Fibroblast of the aortic adventitia (primary cell): ENCODE data around the gene C4B. TPM values are rescaled to one million over a fixed set of nuclear protein-coding genes. Genes with fewer than 3 reads are reported as not detected.
"Not testable (repeated sequence)": the region's sequence is repeated elsewhere in the genome, so short reads cannot be mapped to it uniquely, and the experiment has no call there.

Experiments used
- DNase-seq: peaks from one replicate; pipeline ENCODE4 v3.0.0-alpha.2; 2010; ENCODE audit warnings: low read depth
- H3K4me3 ChIP-seq: 2 replicates; pipeline ENCODE4 v1.5.1; 2011; ENCODE audit warnings: low read depth, mild to moderate bottlenecking, control low read depth, low read length, moderate library complexity
- total RNA-seq: library from RNA; depleted of rRNA; stranded (reverse); fragments of >200 nt; gene quantifications from 2 replicates; pipeline ENCODE4 v1.2.3, GENCODE V29; 2012; ENCODE audit warnings: low replicate concordance
- TF ChIP-seq, protein P1 (sequence below): IDR thresholded peaks from 2 replicates; pipeline ENCODE4 v1.5.1; 2011; ENCODE audit warnings: mild to moderate bottlenecking, low read length, control low read depth, inconsistent platforms; ENCODE audit not compliant: insufficient read depth

C4B gene
- total RNA-seq, 1 donor, result 4.1 TPM

DNA sequence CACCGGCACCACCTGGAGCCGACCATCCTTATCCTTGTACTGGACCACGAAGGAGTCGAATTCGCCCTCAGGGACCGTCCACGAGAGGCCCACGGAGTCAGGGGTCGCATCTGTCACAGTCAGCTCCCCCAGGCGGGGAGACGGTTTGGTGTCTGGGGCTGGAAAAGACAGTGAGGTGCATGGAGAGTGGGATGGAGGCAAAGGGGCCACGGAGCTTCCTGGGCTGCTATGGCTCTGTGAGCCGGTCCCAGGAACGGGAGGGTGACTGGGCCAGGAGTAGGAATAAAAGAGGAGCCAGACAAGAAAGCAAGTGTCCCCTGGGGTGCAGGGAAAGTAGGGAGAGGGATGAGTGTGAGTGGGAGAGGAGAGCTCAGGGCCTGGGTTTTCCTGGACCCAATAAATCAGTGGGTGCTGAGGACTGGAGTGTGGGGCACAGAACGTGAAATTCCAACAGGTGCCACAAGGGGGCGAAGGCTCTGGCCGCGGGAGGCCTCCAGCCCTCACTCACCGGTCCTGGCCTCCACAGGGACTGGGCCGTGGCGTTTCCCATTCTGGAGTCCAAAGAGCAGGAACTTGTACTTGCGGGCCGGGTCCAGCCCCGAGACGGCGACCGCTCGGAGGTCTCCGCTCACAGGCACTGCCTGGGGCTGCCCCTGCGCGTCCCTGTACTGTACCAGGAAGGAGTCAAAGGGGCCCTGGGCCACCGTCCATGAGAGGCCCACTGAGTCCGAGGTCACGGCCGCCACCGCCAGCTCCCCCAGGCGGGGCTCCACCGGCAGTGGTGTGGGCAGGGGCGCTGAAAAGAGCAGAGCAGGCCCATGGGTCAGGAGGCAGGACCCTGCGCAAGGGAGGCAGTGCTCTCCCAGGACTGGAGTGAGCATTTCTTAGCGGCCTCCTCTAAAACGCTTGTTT lies 33.5 kb downstream of the C4B start:
- peak; percentile 64 for DNase-seq

DNA sequence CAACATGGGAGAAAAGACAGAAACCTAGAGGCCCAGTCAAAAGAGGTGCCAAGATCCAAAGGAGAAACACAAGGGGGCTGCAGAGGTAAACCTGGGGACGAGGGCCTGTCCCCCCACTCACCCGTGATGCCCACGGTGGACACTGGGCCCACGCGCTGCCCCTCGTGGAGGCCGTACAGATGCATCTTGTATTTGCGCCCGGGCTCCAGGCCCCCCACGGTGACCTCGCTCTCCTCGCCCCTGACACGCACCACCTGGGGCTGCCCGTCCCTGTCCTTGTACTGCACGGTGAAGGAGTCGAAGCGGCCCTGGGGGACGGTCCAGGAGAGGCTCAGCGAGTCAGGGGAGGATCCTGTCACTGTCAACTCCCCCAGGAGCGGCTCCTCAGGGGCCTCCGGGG lies 34.6 kb downstream of the C4B start:
- DNase-seq, H3K4me3 ChIP-seq: not testable (repeated sequence)

More for the DNA sequence above, 33.5 kb downstream of the C4B start:
- no peak overlapping the region for H3K4me3 ChIP-seq
- TF ChIP-seq, protein P1, sequence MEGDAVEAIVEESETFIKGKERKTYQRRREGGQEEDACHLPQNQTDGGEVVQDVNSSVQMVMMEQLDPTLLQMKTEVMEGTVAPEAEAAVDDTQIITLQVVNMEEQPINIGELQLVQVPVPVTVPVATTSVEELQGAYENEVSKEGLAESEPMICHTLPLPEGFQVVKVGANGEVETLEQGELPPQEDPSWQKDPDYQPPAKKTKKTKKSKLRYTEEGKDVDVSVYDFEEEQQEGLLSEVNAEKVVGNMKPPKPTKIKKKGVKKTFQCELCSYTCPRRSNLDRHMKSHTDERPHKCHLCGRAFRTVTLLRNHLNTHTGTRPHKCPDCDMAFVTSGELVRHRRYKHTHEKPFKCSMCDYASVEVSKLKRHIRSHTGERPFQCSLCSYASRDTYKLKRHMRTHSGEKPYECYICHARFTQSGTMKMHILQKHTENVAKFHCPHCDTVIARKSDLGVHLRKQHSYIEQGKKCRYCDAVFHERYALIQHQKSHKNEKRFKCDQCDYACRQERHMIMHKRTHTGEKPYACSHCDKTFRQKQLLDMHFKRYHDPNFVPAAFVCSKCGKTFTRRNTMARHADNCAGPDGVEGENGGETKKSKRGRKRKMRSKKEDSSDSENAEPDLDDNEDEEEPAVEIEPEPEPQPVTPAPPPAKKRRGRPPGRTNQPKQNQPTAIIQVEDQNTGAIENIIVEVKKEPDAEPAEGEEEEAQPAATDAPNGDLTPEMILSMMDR, result peak; percentile 82

DNA sequence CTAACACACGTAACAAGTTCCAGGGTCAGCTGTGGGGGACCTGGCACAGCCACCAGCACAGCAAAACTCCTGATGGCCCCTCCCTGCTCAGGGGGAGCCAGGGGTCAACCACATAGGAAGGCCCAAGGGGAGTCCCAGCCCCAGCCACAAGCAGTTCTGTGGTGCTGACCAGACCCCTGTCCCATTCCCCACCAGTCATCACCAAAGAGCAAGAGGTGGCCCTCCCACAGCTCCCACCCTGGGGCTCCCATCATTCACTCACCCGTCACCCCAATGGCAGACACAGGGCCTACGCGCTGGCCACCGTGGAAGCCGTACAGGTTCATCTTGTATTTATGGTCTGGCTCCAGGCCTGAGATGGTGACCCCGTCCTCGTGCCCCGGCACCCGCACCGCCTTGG lies 35.1 kb downstream of the C4B start:
- H3K4me3 ChIP-seq, DNase-seq: not testable (repeated sequence)

DNA sequence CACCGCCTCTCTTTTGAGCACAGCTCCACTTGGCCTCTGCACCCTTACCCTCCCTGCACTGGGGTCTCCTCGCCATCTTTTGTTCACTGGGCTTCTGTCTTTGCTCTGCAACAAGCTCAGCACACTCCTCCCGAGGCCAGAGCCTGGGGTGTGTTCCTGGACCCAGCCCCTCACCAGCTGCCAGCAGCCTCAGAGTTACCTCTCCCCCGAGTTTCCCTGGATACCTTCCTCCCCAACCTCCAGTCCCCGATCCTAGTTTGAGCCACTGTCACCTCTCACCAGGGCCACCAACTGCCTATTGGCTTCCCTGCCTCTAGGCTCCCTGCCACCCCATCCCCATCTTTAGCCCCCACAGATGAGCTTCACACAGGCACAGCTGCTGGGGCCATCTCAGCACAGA lies 36.0 kb downstream of the C4B start:
- TF ChIP-seq, protein P1, result no peak
- DNase-seq, result no peak
- no peak overlapping the region for H3K4me3 ChIP-seq

DNA sequence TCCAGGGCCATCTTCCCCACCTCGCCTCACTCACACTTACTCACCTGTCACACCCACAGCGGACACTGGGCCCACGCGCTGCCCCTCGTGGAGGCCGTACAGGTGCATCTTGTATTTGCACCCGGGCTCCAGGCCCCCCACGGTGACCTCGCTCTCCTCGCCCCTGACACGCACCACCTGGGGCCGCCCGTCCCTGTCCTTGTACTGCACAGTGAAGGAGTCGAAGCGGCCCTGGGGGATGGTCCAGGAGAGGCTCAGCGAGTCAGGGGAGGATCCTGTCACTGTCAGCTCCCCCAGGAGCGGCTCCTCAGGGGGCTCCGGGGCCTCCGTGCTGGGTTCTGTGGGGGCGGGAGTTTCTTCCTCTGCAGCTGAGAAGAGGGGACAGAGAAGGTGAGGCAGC lies 38.0 kb downstream of the C4B start:
- not testable (repeated sequence) for H3K4me3 ChIP-seq, DNase-seq

DNA sequence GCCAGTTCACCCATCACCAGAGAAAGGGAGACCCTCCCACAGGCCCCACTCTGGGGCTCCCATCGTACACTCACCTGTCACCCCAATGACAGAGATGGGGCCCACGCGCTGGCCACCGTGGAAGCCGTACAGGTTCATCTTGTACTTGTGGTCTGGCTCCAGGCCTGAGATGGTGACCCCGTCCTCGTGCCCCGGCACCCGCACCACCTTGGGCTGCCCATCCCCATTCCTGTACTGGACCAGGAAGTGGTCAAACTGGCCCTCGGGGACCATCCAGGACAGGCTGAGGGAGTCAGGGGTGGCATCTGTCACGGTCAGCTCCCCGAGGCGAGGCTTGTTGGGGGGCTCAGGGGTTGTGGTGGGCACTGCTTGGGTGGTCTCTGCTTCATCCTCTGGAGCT lies 38.7 kb downstream of the C4B start:
- not testable (repeated sequence) for DNase-seq, H3K4me3 ChIP-seq

DNA sequence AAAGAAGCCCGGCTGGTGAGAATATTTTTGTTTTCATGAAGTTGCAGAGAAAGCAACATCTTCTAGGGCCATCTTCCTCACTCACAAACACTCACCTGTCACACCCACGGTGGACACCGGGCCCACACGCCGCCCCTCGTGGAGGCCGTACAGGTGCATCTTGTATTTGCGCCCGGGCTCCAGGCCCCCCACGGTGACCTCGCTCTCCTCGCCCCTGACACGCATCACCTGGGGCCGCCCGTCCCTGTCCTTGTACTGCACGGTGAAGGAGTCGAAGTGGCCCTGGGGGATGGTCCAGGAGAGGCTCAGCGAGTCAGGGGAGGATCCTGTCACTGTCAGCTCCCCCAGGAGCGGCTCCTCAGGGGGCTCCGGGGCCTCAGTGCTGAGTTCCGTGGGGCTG lies 41.2 kb downstream of the C4B start:
- DNase-seq, H3K4me3 ChIP-seq: not testable (repeated sequence)

DNA sequence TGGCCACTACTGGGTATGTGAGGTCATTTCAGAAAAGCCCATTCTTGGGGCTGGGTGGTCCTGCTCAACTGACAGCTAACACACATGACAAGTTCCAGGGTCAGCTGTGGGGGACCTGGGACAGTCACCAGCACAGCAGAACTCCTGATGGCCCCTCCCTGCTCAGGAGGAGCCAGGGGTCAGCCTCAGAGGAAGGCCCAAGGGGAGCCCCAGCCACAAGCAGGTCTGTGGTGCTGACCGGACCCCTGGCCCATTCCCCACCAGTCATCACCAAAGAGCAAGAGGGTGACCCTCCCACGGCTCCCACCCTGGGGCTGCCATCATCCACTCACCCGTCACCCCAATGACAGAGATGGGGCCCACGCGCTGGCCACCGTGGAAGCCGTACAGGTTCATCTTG lies 41.7 kb downstream of the C4B start:
- no peak overlapping the region for H3K4me3 ChIP-seq
- no peak for DNase-seq
- TF ChIP-seq, protein P1, result no peak

DNA sequence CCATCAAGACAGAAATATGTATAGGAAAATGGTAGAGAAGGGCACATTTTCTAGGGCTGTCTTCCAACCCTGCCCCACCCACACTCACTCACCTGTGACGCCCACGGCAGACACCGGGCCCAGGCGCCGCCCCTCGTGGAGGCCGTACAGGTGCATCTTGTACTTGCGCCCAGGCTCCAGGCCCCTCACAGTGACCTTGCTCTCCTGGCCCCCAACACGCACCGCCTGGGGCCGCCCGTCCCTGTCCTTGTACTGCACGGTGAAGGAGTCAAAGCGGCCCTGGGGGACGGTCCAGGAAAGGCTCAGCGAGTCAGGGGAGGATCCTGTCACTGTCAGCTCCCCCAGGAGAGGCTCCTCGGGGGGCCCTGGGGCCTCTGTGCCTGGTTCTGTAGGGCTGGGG lies 43.4 kb downstream of the C4B start:
- TF ChIP-seq, protein P1, result no peak
- H3K4me3 ChIP-seq, result no peak overlapping the region
- no peak for DNase-seq
